ENCODE measurements around the gene RFTN1.

DNA sequence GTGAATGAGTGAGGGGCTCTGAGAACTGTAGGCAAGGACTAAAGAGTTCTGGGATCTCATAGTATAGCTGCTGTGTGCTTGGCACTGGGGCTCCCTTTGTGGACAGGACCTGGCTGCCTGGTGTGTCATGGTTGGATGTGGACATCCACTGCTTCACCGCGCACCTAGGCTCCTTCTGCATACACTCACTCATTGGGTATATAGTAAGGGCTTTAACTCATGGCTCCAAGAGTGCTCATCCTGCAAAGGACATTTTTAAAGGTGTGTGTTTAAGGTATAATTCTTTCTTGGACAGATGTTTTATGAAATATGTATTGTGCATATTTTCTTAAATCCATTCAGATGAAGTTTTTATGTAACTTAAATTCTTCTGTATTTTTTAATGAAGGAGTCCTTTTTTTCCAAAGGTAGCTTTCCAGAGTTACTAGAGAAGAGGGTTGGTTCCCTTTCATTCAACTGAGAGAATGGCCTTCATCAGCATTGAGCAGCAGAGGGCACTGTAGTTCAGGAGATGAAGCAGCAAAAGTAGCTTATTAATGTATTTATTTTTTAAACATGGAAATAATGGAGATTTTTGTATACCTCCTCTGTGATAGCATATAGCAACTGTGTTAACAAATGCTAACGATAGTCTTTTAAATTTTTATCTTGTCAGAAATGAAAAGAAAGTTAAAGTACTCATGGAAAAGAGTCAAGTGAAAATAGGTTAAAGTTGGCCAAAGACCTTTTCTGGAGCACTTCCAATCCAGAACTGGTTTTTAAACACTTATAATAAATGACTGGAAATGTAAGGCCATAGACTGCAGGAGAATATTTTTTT is 223.3 kb downstream of the RFTN1 start:
- TF ChIP-seq FOXK2 (IDR thresholded peaks at IDR 0.05): no peak
- no peak for TF ChIP-seq TARDBP (IDR thresholded peaks at IDR 0.05)
- no peak for TF ChIP-seq SP1 (IDR thresholded peaks at IDR 0.05)
- TF ChIP-seq, protein P1, sequence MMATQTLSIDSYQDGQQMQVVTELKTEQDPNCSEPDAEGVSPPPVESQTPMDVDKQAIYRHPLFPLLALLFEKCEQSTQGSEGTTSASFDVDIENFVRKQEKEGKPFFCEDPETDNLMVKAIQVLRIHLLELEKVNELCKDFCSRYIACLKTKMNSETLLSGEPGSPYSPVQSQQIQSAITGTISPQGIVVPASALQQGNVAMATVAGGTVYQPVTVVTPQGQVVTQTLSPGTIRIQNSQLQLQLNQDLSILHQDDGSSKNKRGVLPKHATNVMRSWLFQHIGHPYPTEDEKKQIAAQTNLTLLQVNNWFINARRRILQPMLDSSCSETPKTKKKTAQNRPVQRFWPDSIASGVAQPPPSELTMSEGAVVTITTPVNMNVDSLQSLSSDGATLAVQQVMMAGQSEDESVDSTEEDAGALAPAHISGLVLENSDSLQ (IDR thresholded peaks at IDR 0.05): no peak
- TF ChIP-seq FOXM1 (IDR thresholded peaks at IDR 0.05; ENCODE audit: borderline replicate concordance): no peak
- no peak for TF ChIP-seq FOXA1 (IDR thresholded peaks at IDR 0.05)
- TF ChIP-seq ELF4 (IDR thresholded peaks at IDR 0.05): no peak
- no peak for TF ChIP-seq HDGF (IDR thresholded peaks at IDR 0.05; ENCODE audit: borderline replicate concordance)
- TF ChIP-seq CTBP1 (IDR thresholded peaks at IDR 0.05; ENCODE audit: borderline replicate concordance): no peak

All from HEK293T (cell line).